B cell (primary cell): ENCODE results near the gene RREB1.

ENCODE experiments used
- EZH2 ChIP-seq: IDR thresholded peaks from 2 replicates; pipeline ENCODE4 v1.6.1; 2012; ENCODE audit warnings: borderline replicate concordance, low read depth, mild to moderate bottlenecking, moderate library complexity, low read length; ENCODE audit not compliant: insufficient read depth, poor library complexity, severe bottlenecking
- TF ChIP-seq, protein P1 (sequence below): fragments of 200-600 bp; IDR thresholded peaks from one replicate; pipeline ENCODE4 v1.8.0; 2022; ENCODE audit warnings: antibody characterized with exemption, mild to moderate bottlenecking

DNA sequence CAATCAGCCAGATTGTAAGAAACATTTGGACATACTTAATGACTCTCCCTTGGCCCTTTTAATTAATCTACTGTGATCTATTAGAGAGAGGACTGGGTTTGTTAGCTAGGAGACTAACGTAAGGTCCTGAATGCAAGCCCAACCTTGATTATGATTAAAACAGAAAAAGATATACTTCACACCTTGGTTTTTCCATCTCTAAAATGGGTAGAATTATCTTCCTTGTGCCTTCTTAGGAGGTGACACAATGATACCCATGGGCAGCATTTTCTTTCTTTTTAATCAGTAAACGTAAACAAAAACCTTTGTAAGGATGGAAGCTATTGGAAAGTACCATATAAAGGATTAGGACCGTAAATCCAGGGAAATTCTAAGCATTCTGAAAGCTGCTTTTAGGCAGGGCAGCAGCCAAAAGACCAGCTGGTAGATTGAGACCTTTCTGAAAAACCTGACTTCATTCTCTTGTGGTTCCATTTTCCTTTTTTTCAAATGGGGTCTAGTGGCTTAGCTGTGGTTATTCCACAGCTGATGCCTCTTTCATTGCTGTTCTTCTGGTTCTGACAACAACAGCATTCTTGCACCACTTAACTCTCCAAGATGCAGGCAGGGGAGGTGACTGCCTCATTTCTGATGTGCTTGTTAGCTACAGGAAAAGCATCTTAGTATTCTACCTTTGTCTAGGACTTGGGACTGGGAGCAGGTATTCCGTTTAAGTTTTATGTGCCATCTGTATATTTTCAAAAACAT, 27.4 kb downstream of the RREB1 start:
- TF ChIP-seq, protein P1, sequence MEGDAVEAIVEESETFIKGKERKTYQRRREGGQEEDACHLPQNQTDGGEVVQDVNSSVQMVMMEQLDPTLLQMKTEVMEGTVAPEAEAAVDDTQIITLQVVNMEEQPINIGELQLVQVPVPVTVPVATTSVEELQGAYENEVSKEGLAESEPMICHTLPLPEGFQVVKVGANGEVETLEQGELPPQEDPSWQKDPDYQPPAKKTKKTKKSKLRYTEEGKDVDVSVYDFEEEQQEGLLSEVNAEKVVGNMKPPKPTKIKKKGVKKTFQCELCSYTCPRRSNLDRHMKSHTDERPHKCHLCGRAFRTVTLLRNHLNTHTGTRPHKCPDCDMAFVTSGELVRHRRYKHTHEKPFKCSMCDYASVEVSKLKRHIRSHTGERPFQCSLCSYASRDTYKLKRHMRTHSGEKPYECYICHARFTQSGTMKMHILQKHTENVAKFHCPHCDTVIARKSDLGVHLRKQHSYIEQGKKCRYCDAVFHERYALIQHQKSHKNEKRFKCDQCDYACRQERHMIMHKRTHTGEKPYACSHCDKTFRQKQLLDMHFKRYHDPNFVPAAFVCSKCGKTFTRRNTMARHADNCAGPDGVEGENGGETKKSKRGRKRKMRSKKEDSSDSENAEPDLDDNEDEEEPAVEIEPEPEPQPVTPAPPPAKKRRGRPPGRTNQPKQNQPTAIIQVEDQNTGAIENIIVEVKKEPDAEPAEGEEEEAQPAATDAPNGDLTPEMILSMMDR = no peak
- TF ChIP-seq EZH2 = no peak
